Keratinocyte (primary cell): Measurements from ENCODE around the gene KCNK10. TPM values are rescaled to one million over a fixed set of nuclear protein-coding genes. Genes with fewer than 3 reads are reported as not detected.

Source experiments
- DNase-seq: peaks from one replicate; pipeline ENCODE4 v3.0.0-alpha.2; 2011; ENCODE audit warnings: low read depth, missing footprints, low spot score
- FAIRE-seq: peaks from 2 replicates; lab custom pipeline; 2011; peaks lifted over from hg19 to GRCh38; lab: Jason Lieb, UNC
- H2AFZ ChIP-seq: 2 replicates; pipeline ENCODE4 v1.6.0; 2012; ENCODE audit warnings: low read length, control low read depth, inconsistent platforms; ENCODE audit not compliant: control insufficient read depth
- H3K27ac ChIP-seq: 2 replicates; pipeline ENCODE4 v1.5.1; 2011; ENCODE audit warnings: low read length; ENCODE audit not compliant: control insufficient read depth, insufficient read depth
- H3K27me3 ChIP-seq: 3 replicates; pipeline ENCODE4 v1.6.0; 2011; ENCODE audit warnings: low read length; ENCODE audit not compliant: control insufficient read depth, insufficient read depth; ENCODE audit errors: extremely low read depth
- H3K36me3 ChIP-seq, 2 experiments: 2 replicates in 1 of 2; 3 replicates in 1 of 2; pipeline ENCODE4 v1.5.1; 2011; ENCODE audit warnings: low read length in 2 of 2, mild to moderate bottlenecking in 1 of 2; ENCODE audit not compliant: control insufficient read depth in 2 of 2, insufficient read depth in 2 of 2; ENCODE audit errors: extremely low read depth in 1 of 2
- H3K4me1 ChIP-seq: 3 replicates; pipeline ENCODE4 v1.5.1; 2011; ENCODE audit warnings: low read length; ENCODE audit not compliant: control insufficient read depth, insufficient read depth; ENCODE audit errors: extremely low read depth
- H3K4me2 ChIP-seq: 3 replicates; pipeline ENCODE4 v1.6.0; 2011; ENCODE audit warnings: low read depth, low read length; ENCODE audit not compliant: control insufficient read depth, insufficient read depth; ENCODE audit errors: extremely low read depth
- H3K4me3 ChIP-seq, 3 experiments: fragments of 200-600 bp in 1 of 3; sonication (generic) in 1 of 3; 2 replicates in 2 of 3; 3 replicates in 1 of 3; pipeline ENCODE4 v1.5.1; 2011 to 2016; ENCODE audit warnings: low read length in 3 of 3, mild to moderate bottlenecking in 3 of 3, control low read depth in 2 of 3, inconsistent platforms in 1 of 3, low read depth in 1 of 3, mixed read lengths in 1 of 3, mixed run types in 1 of 3, moderate library complexity in 1 of 3; ENCODE audit not compliant: control insufficient read depth in 2 of 3, insufficient read depth in 2 of 3; ENCODE audit errors: extremely low read depth in 1 of 3
- H3K79me2 ChIP-seq: 2 replicates; pipeline ENCODE4 v1.6.0; 2012; ENCODE audit warnings: low read length; ENCODE audit not compliant: control insufficient read depth, insufficient read depth
- H3K9ac ChIP-seq: 3 replicates; pipeline ENCODE4 v1.6.0; 2011; ENCODE audit warnings: low read length; ENCODE audit not compliant: control insufficient read depth, insufficient read depth; ENCODE audit errors: extremely low read depth
- H3K9me1 ChIP-seq: 3 replicates; pipeline ENCODE4 v1.6.0; 2011; ENCODE audit warnings: low read length; ENCODE audit not compliant: control insufficient read depth, insufficient read depth; ENCODE audit errors: extremely low read depth
- H3K9me3 ChIP-seq: 2 replicates; pipeline ENCODE4 v1.5.1; 2012; ENCODE audit warnings: low read depth, low read length; ENCODE audit not compliant: control insufficient read depth
- H4K20me1 ChIP-seq: 3 replicates; pipeline ENCODE4 v1.6.0; 2011; ENCODE audit warnings: low read length; ENCODE audit not compliant: control insufficient read depth, insufficient read depth; ENCODE audit errors: extremely low read depth
- CTCF ChIP-seq, 3 experiments: IDR thresholded peaks in 1 of 3; conservative IDR thresholded peaks in 1 of 3; optimal IDR thresholded peaks in 1 of 3; 2 replicates in 2 of 3; 3 replicates in 1 of 3; pipeline versions ENCODE3 to v1.5.1; 2011; ENCODE audit warnings: low read length in 3 of 3, mild to moderate bottlenecking in 3 of 3, moderate library complexity in 2 of 3, control low read depth in 1 of 3, inconsistent platforms in 1 of 3; ENCODE audit not compliant: insufficient read depth in 2 of 3; ENCODE audit errors: extremely low read depth in 1 of 3
- EZH2 ChIP-seq: IDR thresholded peaks from one replicate; pipeline ENCODE4 v1.6.1; 2012; ENCODE audit warnings: inconsistent platforms, mild to moderate bottlenecking, low read length, moderate library complexity
- dilution Hi-C: fragments of 300-500 bp; cut with MboI; formaldehyde crosslinking; loops from one replicate; pipeline ENCODE4 v1.7.0; 2020; ENCODE audit warnings: low sequenced_read_pairs; ENCODE audit not compliant: extremely low pct_ligation_motif_present
- polyA plus RNA-seq, 5 experiments: library from polyadenylated mRNA; depleted of rRNA in 3 of 5; stranded (reverse) in 3 of 5; stranded (forward) in 1 of 5; unstranded in 1 of 5; fragments of >200 nt; gene quantifications; 1 replicate in 1 of 5; 2 replicates in 3 of 5; 3 replicates in 1 of 5; pipeline versions ENCODE4 v1.2.1 to v1.2.3, GENCODE V29; 2011 to 2012; ENCODE audit warnings: missing spikeins in 2 of 5, low read depth in 1 of 5, low replicate concordance in 1 of 5

The KCNK10 gene
- polyA plus RNA-seq, 1 donor (not counting 4 experiments of a cell fraction or from before 2014, with no cell fraction given), result 0.79 TPM

GRCh38 chr14:88269806-88270420 lies 53.2 kb downstream of the KCNK10 start:
- H2AFZ ChIP-seq, result no peak overlapping the region
- H3K4me3 ChIP-seq, result no peak overlapping the region
- peaks cover 16% of the 10 kb centered on the region for H3K4me1 ChIP-seq
- no peak overlapping the region for H3K9ac ChIP-seq
- H3K27ac ChIP-seq, result no peak overlapping the region
- no peaks in the 10 kb centered on the region for H3K27me3 ChIP-seq
- no peak for FAIRE-seq
- DNase-seq, result no peak
- no peaks in the 10 kb centered on the region for H3K9me1 ChIP-seq
- H4K20me1 ChIP-seq, result no peaks in the 10 kb centered on the region
- H3K4me2 ChIP-seq, result no peak overlapping the region
- dilution Hi-C loops, result no loop called here
- TF ChIP-seq CTCF (optimal IDR thresholded peaks at IDR 0.05 in 1 of 3, IDR thresholded peaks at IDR 0.05 in 1 of 3, conservative IDR thresholded peaks at IDR 0.05 in 1 of 3; ENCODE audit: extremely low read depth in 1 of 3, insufficient read depth in 2 of 3, low read length in 3 of 3), result no peak
- TF ChIP-seq EZH2, result no peak
- H3K9me3 ChIP-seq, result no peaks in the 10 kb centered on the region
- H3K79me2 ChIP-seq, result no peaks in the 10 kb centered on the region
- no peaks in the 10 kb centered on the region for H3K36me3 ChIP-seq

- Histone ChIP-seq H3K27me3 (no peaks in the 10 kb centered on the region), H3K4me1 (peaks cover 4% of the 10 kb centered on the region), H3K9me3 (no peaks in the 10 kb centered on the region), H4K20me1 (no peaks in the 10 kb centered on the region), H3K27ac (no peak overlapping the region), H3K9me1 (no peaks in the 10 kb centered on the region), H3K79me2 (no peaks in the 10 kb centered on the region), H3K9ac (no peak overlapping the region), H3K4me2 (no peak overlapping the region), H3K36me3 (no peaks in the 10 kb centered on the region), H3K4me3 (no peak overlapping the region), H2AFZ (no peak overlapping the region)
- dilution Hi-C loops, result no loop called here
- FAIRE-seq (no peak), DNase-seq (no peak)
- TF ChIP-seq CTCF (optimal IDR thresholded peaks at IDR 0.05 in 1 of 3, IDR thresholded peaks at IDR 0.05 in 1 of 3, conservative IDR thresholded peaks at IDR 0.05 in 1 of 3; ENCODE audit: extremely low read depth in 1 of 3, insufficient read depth in 2 of 3, low read length in 3 of 3), result no peak
- TF ChIP-seq EZH2, result no peak
Observed at GRCh38 chr14:88266474-88266873, 56.6 kb downstream of the KCNK10 start.
